Erythroblast (primary cell): ENCODE results near the gene HIP1.

ENCODE experiments used
- GATA1 ChIP-seq: IDR thresholded peaks from 2 replicates; pipeline ENCODE4 v1.6.1; 2011; ENCODE audit warnings: low read depth, mild to moderate bottlenecking, control low read depth, low read length, moderate library complexity
- POLR2A ChIP-seq: IDR thresholded peaks from 2 replicates; pipeline ENCODE4 v1.6.1; 2011; ENCODE audit warnings: mild to moderate bottlenecking, low read length

DNA sequence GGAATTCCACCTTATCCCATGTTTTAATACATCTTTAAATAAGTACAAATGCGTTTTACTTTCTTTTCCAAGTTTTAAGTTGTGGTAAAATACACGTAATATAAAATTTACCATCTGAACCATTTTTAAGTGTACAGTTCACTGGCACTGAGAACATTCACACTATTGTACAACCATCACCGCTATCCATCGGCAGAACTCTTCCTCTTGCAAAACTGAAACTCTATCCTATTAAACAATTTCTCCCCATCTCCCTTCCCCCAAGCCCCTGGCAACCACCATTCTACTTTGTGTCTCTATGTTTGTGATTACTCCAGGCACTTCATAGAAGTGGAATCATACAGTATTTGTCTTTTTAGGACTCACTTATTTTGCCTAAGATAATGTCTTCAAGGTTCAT lies 33.8 kb downstream of the HIP1 start:
- TF ChIP-seq POLR2A (no peak), GATA1 (no peak)
